HG02623 (cell line): ENCODE data around the gene NAT10.

Experiments used
- ATAC-seq: cut with Tn5 transposase; IDR thresholded peaks from one replicate; pipeline ENCODE4 v1.9.1; 2021; ENCODE audit warnings: moderate library complexity; ENCODE audit not compliant: unreplicated experiment

Gene NAT10

DNA sequence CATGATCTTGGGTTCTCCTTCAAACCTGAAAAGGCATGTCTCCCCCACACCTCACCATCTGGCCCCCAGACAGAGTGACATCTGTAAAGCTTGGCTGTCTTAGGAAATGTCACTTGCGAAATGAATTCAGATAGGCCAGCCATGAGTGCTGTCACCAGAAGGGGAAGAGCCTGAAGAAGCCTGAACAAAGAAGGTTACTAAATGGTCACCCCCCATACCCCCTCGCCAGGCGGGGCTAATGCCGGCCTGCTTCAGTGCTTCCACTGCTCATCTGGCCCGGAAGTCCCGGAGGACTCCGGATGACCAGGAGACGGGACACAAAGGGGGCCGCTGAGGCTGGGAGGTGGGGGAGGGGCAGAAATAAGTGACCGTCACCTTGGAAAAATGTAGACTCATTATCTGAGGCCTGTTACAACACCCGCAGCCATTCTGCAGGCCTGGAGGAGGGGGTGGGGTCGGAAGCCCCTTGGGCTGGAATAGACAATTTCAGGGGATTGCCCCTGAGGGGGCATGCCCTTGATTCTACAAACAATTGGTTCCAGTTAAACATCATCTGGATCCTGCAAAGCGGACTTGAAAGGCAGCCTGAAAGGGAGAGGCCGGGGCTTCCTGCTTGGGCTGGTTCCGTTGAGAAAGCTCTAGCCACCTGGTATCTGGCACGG, 43.2 kb downstream of the NAT10 start:
- ATAC-seq, result no peak

DNA sequence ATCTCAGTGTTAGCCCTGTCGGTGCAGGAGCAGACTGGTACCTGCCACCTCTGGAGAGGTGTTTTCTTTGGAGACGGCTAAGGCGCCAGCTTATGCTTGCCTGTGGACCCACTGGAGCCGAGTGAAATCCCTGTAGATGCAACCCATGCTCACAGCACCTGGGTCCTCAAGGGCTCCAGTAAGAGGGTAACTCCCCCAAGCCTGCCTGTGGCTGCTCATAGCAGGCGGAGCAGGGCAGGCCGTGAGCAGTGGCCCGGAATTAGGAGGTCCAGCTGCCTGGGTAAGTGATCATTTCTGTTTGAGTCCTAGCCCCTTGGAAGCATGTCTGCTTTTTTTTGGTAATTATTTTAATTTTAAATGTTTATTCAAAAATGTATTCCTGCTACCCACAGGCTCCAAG, 43.8 kb downstream of the NAT10 start:
- ATAC-seq, result no peak

DNA sequence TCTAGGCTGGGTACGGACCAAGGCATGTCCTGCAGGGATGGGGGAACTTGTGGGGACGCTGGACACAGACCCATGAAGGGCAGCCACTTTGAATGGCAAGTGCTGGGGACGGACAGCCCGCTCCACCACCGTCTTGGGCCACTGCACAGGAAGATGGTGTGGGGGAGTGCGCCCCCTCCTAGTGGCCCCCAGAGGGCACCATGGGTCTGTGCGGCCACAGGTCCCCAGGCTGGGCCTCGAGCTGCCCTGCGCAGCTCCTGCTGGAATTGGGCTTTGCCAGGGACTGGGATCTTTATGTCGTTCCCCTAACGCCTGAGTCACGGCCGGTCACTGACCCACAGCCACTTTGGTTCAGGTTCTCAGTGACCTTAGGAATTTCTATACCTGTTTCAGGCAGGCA, 44.4 kb downstream of the NAT10 start:
- ATAC-seq, result no peak

DNA sequence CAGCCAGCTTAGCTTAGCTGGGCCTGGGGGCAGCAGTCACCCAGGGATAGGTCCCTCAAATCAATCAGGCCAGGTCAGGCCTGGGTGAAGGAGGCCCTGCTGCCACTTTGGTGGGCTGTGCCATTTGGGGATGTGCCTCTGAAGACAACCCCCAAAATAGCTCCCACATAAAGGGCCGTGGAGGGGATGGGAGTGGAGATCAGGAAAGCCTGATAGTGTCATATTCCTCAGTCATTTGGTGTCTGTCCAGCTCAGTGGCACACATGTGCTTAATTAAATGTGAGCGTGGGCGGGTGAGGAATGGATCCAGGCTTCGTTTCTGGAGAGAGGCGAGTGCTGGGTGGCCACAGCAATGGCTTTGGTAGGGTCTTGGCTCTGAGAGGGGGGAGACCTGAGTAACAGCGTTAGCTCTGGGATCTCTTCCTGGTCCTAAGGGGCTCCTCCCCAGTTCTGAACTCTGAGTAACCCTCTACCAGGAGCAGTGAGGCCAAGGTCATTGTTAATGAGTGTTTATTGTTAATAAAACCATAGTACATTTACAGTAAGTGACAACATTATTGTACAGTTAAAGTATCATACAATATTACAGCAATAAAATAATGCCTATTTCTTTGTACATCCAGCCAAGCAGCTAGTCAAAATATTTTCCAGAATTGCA, 45.2 kb downstream of the NAT10 start:
- ATAC-seq, result no peak

DNA sequence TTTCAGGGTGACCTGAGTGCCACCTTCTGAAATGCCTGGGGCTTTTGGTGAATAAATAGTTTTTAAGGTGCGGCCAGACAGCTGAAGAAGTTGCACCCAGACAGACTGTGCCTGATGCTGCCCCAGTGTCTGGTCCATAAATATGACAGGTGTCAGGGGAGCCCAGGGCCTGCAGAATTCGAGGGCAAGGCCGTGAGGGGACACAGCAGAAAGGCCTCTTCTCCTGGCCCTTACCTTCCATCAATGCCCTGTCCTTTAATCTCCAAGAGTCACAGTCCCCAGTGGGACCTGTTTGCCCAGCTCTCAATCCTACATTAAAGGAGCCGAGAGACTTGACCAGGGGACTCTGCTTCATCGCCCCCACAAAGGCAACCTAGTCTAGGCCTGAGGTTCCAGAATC, 45.7 kb downstream of the NAT10 start:
- ATAC-seq, result no peak

DNA sequence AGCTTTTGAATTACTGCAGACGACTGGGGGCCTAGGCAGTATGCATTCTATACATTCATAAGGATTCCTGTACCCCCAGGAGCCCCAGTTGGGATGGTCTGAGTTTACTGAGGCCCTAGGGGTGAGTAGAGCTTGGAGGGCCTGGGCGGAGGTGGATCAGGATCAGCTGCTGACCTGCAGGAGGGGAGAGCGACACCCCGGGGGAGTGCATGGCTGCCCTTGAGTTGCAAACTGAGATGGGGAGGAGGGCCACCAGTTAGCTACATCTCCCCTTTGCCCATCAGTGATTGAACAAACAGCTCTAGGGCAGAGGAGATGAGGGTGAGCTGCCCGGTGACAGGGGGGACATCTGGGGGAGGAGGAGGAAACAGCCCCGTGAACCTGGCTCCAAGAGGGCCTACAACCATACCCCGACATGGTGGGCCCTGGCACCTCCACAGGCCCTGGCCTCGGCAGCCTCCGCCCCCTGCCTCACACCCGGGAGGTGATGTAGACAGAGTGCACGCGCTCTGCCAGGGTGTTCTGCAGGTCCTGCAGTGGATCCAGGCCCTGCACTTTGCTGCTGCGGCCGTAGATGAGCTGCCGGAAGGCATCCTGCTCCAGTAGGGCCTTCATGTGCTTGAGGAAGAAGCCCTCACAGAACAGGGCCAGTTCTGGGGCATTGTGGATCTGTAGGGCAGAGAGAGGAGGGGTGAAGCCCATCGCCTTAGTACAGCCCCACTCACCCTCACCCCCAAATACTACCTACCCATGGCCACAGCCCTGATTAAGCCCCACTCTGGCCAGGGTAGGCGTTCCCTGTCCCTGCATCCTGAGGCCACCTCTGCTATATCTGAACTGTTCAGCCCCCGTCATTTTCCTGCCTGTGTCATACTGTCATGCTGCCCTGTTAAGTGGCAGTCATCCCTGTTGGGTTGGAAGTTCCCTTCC, 46.8 kb downstream of the NAT10 start:
- ATAC-seq, result no peak

DNA sequence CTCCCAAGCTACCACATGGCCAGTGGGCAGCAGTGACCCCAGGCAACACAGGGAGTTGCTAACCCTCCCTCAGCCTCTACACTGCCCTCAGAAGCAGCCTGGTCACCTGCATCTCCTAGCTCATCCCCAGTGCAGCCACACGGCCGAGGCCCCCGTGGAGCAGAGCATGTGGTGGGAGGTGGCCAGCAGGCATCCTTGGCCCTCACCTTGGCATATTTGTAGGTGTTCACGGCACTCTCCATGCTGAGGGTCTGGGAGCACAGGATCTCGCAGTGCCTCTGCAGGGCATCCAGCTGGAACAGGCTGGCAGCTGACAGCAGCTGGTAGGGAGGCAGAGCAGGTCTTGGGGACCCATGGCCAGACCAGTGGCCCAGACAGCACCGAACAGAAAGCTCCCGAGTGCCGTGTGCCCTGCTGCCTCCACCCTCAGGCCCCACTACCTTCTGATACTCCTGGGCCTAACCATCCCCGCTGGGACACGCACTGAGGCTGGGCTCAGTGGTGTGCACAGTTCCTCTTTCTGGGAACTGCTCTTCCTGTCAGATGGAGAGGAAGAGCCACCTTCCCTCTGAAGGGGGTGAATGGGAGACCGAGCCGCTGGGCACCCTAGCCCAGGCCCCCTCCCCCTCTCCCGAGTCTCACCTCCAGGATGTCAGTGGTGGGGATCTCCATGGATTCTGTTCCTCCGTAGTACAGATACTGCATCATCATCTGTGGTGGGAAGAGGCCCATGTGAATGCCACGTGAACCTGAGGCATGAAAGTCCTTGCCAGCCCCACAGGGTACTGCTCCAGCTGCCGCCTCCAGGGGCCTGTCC, 48.8 kb downstream of the NAT10 start:
- peak; percentile 70 for ATAC-seq

DNA sequence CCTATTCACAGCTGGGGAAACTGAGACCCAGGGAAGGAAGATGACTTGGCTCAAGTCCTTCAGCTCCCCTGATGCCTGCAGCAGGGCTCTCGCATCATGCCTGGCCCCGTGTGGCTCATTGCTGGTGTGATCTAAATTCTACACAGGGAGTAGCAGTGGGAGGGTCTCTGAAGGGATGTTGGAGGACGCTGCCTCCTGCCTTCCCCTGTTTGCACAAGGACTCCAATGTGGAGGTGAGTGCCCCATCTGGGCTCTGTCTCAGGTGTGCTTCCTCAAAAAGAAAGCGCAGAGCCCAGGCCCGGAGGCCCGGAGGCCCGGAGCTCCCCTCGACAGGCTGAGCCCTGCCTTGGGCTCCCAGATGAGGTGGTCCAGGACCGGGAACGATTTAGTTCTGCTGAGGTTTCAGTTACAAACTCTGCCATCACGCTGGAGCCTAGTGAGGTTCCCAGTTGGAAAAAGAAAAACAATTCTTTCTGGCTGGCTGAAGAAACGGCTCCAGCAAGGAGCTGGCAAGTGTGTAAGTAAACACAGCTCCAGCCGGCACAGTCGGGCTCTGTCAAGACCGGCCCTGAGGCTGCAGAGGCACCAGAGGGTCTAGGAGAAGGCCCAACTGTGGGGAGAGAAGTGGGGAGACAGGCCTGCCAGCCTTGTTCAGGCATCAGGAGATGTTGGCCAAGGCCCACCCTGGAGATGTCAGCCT, 49.8 kb downstream of the NAT10 start:
- ATAC-seq, result no peak

DNA sequence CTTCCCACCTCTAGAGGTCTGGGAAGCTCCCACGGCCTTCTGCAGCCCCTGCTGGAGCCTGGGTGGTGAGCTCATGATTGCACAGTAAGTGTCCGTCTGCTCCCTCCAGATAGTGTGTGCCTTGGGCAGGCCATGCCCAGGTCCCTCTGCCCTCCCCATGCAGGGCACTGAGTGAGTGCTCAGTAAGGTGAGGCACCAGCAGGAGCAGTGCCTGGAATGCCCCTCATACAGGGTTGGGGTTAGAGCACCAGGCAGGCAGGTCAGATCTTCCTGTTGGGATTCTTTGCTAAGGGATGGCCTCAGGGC, 50.3 kb downstream of the NAT10 start:
- no peak for ATAC-seq

DNA sequence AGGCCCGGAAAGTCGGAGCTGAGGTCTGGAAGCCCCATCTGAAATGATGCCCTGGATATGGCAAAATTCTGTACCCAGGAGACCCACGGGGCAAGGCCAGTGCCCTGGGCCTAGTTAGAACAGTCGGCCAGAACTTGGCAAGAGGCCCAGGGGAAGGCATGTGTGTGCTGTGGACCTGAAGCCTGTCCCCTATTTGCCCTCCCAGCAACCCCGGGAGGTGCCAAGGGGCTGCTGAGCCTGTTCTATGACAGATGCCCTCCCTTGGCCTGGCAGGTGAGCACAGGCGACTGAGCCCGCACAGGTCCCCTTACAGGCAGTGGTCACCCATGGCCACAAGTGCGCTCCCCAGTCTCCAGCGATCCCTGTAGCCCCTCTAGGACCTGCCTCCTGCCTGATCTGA, 51.7 kb downstream of the NAT10 start:
- no peak for ATAC-seq

DNA sequence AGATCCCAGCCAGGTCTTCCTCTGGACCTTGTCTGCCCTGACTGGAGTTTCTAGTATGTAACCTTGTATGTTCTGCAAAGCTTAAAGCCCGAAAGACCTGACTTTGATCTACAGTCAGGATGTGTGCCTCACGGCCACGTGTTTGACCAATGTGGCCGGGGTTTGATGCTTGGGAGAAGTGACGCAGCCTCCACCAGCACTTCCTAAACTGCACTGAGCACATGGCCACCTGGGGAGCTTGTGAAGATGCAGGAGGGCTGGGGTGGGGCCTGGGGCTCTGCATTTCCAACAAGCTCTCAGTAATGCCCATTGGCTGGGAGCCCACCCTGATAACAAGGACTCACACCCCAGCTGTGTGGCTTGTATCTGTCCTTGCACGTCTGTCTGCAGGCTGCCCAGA, 53.2 kb downstream of the NAT10 start:
- no peak for ATAC-seq

DNA sequence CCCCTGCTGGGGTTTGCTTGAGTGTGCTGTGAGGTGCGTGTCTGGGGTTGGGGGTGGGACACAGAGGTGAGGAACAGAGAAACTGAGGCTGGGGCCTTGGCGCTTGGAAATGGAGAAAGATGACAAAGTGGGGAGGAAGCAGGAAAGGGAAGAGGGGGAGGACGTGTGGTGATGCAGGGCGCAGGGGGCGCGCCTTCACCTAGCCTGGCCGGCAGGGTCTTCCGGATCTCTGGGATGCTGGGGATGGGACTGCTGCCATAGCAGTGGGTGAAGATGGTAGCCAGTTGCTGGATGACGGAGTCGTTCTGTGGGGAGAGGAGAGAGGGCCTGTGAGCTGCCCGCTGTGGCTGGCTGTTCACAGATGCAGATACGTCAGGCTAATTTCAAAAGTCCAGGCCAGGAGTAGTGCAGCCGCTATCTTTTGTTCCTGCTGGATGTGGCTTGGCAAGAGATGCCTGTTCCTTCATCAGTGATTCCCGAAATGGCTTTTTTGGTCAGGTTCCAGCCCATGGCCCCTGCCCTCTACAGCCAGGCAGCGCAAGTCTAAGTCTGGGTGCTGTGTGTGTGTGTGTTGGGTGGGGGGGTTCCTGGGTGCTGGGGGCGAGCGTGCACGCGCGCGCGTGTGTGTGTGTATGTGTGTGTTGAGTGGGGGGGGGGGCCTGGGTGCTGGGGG, 54.8 kb downstream of the NAT10 start:
- ATAC-seq, result no peak

DNA sequence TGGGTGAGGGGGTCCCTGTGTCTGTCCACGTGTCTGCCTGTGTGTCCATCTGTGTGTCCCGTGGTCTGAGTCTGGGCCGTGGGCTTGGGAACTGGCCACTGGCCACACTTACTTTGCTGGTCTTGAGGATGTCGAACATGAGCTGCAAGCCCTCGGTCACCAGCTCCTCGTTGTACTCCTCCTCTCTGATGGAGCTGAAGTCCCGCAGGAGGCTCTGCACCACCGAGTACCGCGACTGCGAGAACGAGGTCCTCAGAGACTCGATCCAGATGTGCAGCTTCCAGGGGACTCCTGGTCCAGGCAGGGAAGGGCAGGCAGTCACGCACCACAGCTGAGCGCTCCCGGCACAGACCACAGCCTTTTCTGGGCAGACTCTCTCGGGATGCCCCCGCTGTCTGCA, 55.4 kb downstream of the NAT10 start:
- ATAC-seq, result no peak

DNA sequence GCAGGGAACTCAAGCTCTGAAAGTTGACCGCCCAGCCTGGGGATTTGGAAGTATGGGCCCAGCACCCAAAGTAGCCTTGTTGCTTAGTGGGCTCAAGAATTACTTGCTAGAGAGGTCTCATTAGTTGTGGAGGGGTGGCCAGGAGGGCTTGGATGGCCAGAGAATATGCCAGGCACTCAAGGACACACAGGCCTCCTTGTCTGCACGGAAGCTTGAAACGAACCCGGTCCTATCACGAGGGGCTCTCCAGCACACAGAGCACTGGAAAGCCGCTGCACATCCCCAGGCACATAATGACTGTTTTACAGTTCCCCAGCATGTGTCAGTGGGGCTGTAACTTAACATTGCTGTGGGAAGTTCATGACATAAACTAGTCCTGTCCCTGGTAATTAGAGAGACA, 55.9 kb downstream of the NAT10 start:
- no peak for ATAC-seq

DNA sequence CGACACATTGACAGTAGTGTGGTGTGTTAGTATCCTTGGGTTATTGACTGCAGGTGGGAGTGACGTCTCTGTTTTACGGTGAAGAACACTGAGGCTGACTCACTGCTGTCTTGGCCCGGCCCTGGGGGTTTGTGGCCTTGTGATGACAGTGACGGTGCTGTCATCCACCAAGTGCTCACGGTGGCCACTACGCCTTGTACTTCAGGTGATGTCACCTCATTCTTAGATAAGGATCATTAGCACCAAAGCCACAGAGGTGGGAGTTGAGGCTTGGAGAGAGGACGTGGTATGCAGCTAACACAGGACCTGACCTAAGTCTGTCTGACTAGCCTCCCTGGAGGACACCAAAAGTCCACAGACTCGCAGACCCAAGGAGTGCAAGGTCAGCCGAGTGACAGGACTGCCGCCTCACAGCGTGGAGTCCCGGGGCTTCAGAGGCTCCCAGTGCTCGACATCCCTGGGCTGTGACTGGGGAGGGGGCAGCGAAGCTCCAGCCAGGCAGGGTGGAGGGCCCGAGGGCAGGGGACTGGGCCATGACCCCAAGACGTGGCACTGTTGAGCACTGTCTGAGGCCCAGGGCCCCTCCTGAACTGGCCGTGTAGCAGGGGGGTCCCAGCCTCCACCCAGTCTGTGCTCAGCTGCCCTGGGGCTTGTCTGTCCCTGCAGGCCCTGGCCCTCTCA, 56.5 kb downstream of the NAT10 start:
- no peak for ATAC-seq

DNA sequence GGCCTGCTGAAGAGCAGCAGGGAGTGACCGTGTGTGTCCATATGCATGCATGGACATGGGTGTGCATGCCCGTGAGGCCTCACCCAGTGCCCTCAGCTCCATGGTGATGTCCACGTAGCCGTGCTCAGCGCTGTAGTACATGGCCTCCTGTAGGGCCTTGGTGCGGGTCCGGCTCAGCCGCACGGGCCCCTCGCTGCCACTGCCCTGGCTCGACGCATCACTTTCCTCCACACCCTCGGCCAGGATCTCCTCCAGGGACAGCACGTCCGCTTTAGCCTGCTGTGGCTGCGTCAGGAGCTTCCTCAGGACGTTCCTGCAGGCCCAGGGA, 57.0 kb downstream of the NAT10 start:
- no peak for ATAC-seq

DNA sequence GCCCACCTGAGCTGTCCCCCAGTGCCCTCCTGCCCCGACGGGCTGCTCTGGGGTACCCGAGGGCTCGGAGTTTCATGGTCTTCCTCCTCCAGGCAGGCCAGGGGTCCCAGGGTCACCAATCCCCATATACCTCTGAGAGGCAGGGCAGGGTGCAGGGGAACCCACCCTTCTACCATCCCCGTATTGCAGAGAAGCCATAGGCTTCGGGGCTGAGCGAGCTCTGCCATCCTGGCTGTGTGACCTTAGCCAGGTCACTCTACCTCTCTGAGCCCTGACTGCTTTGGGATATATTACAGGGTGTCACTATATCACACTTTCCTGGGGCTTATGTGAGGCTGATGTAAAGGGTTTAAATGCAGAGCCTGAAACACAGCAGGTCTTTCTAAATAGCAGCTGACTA, 57.4 kb downstream of the NAT10 start:
- no peak for ATAC-seq

DNA sequence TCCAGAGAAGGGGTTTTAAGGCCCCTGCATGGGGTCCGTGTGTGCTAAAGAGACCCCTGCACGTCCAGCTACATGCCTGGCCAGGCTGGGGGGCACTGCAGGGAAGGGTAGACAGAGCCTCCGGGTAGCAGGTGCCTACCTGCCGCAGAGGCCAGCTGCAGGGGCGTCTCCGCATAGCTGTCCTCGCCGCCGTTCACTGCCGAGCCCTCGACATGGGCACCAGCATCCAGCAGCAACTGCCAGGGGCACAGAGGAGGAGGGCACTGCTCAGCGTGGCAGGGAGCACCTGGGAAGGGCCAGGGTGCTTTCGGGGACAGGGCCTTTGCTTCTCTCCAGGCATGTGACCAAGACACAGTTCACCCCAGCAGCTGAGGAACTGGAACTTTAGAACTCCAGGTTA, 59.7 kb downstream of the NAT10 start:
- no peak for ATAC-seq

DNA sequence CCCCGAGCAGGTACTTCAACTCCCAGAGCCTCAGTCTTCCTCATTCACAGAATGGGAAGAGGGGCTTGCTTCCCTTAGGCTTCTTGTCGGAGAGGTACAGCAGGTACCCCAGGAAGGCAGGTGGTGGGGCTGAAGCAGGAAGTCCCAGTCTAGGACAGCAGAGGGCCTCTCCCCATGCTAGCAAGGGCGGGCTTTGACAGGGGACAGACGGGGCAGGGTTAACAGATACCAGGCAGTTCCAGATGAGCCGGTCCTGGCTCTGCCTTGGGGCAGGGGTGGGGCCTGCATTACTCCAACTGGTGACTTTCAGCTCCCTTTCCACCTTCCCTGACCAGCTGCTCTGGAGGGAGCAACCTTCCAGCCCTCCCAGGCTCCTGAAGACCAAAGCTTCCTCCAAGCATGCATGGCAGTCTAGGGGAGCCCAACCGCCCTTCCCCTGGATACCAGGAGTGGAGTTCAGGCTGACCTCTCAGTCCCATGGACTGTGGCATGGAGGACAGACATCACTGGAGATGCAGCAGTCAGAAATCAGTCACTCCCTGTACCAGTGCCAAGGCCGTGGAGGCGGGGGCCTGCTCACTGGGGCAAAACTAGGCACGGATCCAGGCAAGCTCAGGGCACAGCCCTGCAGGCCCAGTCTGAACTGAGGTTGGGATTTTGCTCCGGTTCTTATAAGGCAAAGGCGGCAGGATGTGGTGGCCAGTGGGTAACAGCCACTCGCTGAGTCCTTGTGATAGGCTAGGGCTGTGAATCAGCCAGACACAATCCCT, 60.5 kb downstream of the NAT10 start:
- ATAC-seq, result no peak
